GM10248 (cell line): ENCODE data around the gene TOLLIP.

Experiments
- CTCF ChIA-PET: fragments of 300-600 bp; sonication (Branson Sonifier 250); formaldehyde crosslinking; extraction: SDS; loops from one replicate; lab custom pipeline; 2021; ENCODE audit warnings: antibody characterized with exemption; lab: Yijun Ruan, JAX
- POLR2A ChIA-PET: fragments of 350-650 bp; sonication (Branson Sonifier 250); formaldehyde crosslinking; extraction: SDS; loops from one replicate; lab custom pipeline; 2020; ENCODE audit warnings: antibody characterized with exemption; lab: Yijun Ruan, JAX
- DNase-seq: peaks from one replicate; pipeline ENCODE4 v3.0.0; 2012; ENCODE audit errors: extremely low spot score
- CTCF ChIP-seq: IDR thresholded peaks from 2 replicates; pipeline ENCODE4 v1.5.1; 2012; ENCODE audit warnings: mild to moderate bottlenecking, low read depth; ENCODE audit errors: extremely low read depth, missing control alignments, control extremely low read depth

The TOLLIP gene

GRCh38 chr11:1278766-1279673, 30.4 kb downstream of the TOLLIP start:
- no peak for TF ChIP-seq CTCF
- ChIA-PET CTCF (no interaction called here), POLR2A (no interaction called here)
- no peak for DNase-seq

GRCh38 chr11:1277936-1278512, 31.4 kb downstream of the TOLLIP start:
- TF ChIP-seq CTCF, result no peak
- ChIA-PET POLR2A (no interaction called here), CTCF (no interaction called here)
- DNase-seq, result no peak

- ChIA-PET CTCF (no interaction called here), POLR2A (no interaction called here)
- no peak for DNase-seq
- no peak for TF ChIP-seq CTCF
Measured at GRCh38 chr11:1276866-1277615, 32.4 kb downstream of the TOLLIP start.

GRCh38 chr11:1276041-1276790, 33.2 kb downstream of the TOLLIP start:
- POLR2A ChIA-PET, result no interaction called here
- no peak for TF ChIP-seq CTCF
- DNase-seq, result no peak
- CTCF ChIA-PET, result no interaction called here

GRCh38 chr11:1275021-1275420, 34.4 kb downstream of the TOLLIP start:
- no peak for TF ChIP-seq CTCF
- CTCF ChIA-PET, result interaction anchor here (1.1 kb wide), 1 partner anchor 12 kb away, joined by 4 read pairs; no protein-coding TSS in a partner anchor
- POLR2A ChIA-PET, result no interaction called here
- DNase-seq, result no peak

- CTCF ChIA-PET, result interaction anchor here (1.1 kb wide), 1 partner anchor 12 kb away, joined by 4 read pairs; no protein-coding TSS in a partner anchor
Measured at GRCh38 chr11:1274501-1274900, 34.9 kb downstream of the TOLLIP start.

More at GRCh38 chr11:1274501-1274900, 34.9 kb downstream of the TOLLIP start:
- POLR2A ChIA-PET, result no interaction called here
- TF ChIP-seq CTCF, result no peak
- no peak for DNase-seq
